Cerebellar cortex (tissue), 1 donor: Measurements from ENCODE around the gene TOMT.
"Not testable (repeated sequence)": the region's sequence is repeated elsewhere in the genome, so short reads cannot be mapped to it uniquely, and the experiment has no call there.

ENCODE experiments used
- DNase-seq: peaks from one replicate; pipeline ENCODE4 v3.0.0-alpha.2; 2015; ENCODE audit warnings: low spot score

The TOMT gene

DNA sequence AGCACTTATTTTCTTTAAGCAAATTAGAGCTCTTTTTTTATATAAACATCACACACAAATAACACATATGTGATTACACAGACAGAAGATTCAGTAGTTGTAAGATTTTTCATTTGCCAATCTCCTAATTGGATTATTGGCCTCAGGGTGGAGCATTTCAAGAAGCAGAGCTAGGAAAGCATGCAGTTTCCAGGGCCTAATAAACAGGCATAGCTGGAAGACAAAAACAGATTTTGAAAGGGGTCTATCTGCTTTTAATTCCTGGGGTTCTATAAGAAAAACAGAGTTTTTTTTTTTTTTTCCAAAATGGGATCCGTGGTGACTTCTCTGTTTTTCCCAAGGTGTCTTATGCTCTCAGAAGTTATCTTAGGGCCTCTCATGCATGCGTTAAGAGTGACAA lies 22.2 kb downstream of the TOMT start:
- no peak for DNase-seq

DNA sequence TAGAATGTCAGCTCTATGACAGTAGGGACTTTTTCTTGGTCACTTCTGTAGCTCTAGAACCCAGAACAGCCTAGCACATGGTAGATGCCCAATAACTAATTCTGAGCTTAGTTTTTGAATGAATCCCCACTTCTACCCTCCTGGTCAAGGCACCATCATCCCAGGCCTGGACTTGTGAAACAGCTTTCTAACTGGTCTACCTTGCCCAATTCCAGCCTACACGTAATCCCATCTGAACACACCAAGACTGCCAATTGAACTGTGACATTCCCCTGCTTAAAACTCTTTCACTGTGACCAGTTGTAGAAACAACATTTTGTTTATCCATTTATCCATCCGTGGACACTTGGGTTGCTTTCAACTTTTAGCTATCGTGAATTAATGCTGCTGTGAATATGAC lies 23.7 kb downstream of the TOMT start:
- DNase-seq: no peak

DNA sequence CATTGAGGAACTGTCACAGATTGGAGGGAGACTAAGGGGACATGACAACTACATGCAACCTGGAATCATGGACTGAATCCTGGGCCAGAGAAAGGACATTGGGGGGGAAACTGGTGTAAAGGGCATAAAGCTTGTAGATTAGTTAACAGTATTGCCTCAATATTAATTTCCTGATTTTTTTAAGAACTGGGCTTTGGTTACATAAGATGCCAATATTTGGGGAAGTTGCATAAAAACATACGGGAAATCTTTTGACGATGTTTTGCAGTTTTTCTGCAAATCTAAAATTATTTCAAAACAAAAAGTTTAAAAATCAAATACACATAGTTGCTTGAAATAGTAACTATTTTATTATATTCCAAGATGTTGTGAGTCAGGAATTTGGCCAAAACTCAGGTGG lies 26.9 kb downstream of the TOMT start:
- no peak for DNase-seq

DNA sequence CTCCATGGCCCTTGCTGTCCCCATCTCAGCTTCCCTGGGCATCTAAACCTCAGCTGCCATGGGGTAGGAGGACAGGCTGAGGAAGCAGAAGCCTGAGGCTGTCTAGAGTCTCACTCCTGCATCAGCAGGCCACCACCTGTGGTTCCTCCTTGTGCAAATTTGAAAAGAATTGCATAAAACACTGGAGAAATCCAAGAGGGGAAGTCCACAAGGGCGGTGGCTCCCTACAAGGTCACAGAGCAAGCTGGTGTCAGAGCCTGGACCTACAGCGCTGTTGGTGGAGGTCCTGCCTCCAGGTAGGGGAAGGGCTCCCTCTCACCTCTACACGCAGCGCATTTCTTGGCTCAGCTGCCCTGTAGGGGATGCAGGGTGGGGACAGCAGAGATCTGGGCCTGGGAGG lies 29.7 kb downstream of the TOMT start, which contains the start of gene FOLR3:
FOLR3 (plus strand) TSS at position 253 of the 400 bp plus-strand sequence. CDS start 228 bp downstream, outside the sequence.
- DNase-seq: not testable (repeated sequence)

GRCh38 chr11:72135891-72136683 lies 30.4 kb downstream of the TOMT start:
- DNase-seq: no peak

GRCh38 chr11:72136684-72137262 lies 31.0 kb downstream of the TOMT start:
- no peak for DNase-seq

DNA sequence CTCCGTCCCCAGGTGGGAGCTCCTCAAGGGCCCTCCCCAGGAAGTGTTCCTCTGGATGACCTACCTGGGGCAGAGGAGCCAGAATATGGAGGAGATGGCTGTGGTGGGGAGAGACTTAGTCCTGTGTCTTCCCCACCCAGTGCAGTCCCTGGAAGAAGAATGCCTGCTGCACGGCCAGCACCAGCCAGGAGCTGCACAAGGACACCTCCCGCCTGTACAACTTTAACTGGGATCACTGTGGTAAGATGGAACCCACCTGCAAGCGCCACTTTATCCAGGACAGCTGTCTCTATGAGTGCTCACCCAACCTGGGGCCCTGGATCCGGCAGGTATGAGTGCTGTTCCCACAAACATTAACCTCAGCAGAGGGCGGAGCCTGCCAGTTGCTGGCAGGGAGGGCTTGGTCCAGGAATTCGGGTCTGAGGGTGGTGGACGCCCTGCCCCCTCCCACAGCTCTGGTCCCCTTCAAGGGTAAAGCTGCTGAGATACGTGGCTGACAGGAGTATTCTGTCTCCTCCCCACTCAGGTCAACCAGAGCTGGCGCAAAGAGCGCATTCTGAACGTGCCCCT lies 33.2 kb downstream of the TOMT start:
- no peak for DNase-seq

GRCh38 chr11:72139500-72139899 lies 33.8 kb downstream of the TOMT start:
- DNase-seq: no peak

- no peak for DNase-seq
These were observed 34.9 kb downstream of the TOMT start for GRCh38 chr11:72140661-72141060.

DNA sequence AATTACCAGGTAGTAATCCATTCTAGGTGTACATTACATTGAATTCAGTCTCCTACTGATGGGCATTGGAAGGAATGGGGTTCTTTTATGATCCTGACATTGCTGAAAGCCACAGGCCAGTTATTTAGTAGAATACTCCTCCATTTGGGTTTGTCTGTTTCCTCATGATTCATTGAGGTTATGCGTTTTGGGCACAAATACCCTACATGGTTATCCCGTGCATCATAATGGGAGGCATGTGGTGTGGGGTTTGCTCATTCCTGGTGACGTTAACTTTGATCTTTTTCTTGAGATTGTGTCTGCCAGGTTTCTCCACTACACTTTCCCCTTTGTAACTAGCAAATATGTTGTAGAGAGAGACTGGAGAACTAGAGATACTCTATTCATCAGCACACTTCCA lies 35.3 kb downstream of the TOMT start:
- no peak for DNase-seq

DNA sequence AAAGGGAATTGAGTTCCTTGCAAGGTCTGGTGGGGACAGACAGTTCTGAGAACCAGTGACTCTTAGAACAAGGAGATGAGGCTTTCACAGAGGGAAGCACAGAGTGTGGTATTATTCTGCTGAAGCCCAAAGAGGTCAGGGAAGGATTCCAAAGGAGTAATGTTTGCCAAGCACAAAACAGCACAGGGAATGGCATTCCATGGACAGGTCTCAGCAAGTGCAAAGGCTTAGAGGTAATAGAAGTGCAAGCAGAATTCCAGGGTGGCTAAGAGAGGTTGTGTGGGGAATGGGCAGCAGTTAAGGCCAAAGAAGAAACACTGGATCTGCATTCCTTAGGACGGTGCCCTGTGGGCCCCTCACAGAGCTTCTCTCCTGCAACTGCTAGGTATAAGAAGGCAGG lies 36.4 kb downstream of the TOMT start:
- DNase-seq: not testable (repeated sequence)

GRCh38 chr11:72142543-72142942 lies 36.8 kb downstream of the TOMT start:
- not testable (repeated sequence) for DNase-seq

DNA sequence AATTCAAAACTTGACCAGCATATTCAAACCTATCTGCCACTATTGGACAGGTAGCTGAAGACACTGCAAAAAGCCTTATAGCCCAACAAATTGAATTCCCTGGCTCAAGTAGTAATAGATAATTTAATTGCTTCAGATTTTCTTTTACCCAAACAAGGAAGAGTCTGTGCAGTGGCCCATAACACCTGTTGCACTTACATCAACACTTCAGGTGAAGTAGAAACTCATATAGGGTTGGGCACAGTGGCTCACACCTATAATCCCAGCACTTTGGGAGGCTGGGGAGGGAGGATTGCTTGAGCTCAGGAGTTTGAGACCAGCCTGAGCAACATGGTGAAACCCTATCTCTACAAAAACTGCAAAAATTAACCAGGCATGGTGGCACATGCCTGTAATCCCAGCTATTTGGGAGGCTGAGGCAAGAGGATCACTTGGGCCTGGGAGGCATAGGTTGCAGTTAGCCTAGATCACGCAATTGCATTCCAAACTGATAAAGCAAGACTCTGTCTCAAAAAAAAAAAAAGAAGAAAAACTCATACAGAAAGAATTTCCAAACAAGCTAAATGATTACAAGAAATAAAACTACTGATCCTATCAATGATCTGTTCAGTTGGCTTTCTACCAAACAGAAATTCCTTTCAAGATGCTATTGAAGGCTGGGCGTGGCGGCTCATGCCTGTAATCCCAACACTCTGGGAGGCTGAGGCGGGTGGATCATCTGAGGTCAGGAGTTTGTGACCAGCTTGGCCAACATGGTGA lies 39.3 kb downstream of the TOMT start:
- DNase-seq: no peak

- DNase-seq: no peak
These were observed 40.9 kb downstream of the TOMT start for GRCh38 chr11:72146625-72147024.

- DNase-seq: no peak
These were observed 45.2 kb downstream of the TOMT start for GRCh38 chr11:72150882-72151281.

DNA sequence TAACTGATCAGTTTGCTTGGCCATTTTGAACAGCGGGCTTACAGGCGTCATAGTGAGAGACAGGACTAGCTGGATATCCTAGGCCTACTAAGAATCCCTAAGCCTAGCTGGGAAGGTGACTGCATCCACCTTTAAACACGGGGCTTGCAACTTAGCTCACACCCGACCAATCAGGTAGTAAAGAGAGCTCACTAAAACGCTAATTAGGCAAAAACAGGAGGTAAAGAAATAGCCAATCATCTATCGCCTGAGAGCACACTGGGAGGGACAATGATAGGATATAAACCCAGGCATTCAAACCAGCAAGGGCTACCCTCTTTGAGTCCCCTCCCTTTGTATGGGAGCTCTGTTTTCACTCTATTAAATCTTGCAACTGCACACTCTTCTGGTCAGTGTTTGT lies 48.1 kb downstream of the TOMT start:
- not testable (repeated sequence) for DNase-seq

GRCh38 chr11:72154816-72155215 lies 49.1 kb downstream of the TOMT start:
- DNase-seq: no peak

GRCh38 chr11:72155751-72156150 lies 50.0 kb downstream of the TOMT start:
- DNase-seq: no peak

- DNase-seq: no peak
These were observed 51.4 kb downstream of the TOMT start for GRCh38 chr11:72157131-72157530.
